GM21515 (cell line): ENCODE results near the gene HPS4.
A peak's percentile ranks its signal among the peaks of the same experiment; 100 is the strongest.

ENCODE experiments used
- ATAC-seq: cut with Tn5 transposase; IDR thresholded peaks from one replicate; pipeline ENCODE4 v1.9.1; 2021; ENCODE audit not compliant: unreplicated experiment

HPS4 gene

GRCh38 chr22:26499188-26499703 lies 15.7 kb upstream of the HPS4 start:
- ATAC-seq = no peak

GRCh38 chr22:26496456-26496855 lies 12.9 kb upstream of the HPS4 start:
- no peak for ATAC-seq

GRCh38 chr22:26494506-26494905 lies 10.9 kb upstream of the HPS4 start:
- ATAC-seq = no peak

- no peak for ATAC-seq
Measured at GRCh38 chr22:26492220-26492619, 8.6 kb upstream of the HPS4 start.

GRCh38 chr22:26489447-26490036 lies 6.0 kb upstream of the HPS4 start:
- ATAC-seq = no peak

- ATAC-seq = no peak
Measured at GRCh38 chr22:26487996-26488395, 4.4 kb upstream of the HPS4 start.

GRCh38 chr22:26486394-26486793 lies 2.8 kb upstream of the HPS4 start:
- no peak for ATAC-seq

- no peak for ATAC-seq
Measured at GRCh38 chr22:26485806-26486390, 2.3 kb upstream of the HPS4 start.

GRCh38 chr22:26485013-26485412 lies 1.4 kb upstream of the HPS4 start:
- ATAC-seq = no peak

GRCh38 chr22:26484360-26484706 lies 750 bp upstream of the HPS4 start:
- ATAC-seq = peak; percentile 16

GRCh38 chr22:26483043-26483438 lies 542 bp downstream of the HPS4 start:
- ATAC-seq = peak; percentile 2

GRCh38 chr22:26482161-26482560 lies 1.4 kb downstream of the HPS4 start:
- ATAC-seq = no peak

GRCh38 chr22:26481694-26482093 lies 1.9 kb downstream of the HPS4 start:
- no peak for ATAC-seq

- no peak for ATAC-seq
Measured at GRCh38 chr22:26481112-26481693, 2.4 kb downstream of the HPS4 start.

GRCh38 chr22:26480611-26480932 lies 3.0 kb downstream of the HPS4 start:
- no peak for ATAC-seq

GRCh38 chr22:26479792-26480610 lies 3.6 kb downstream of the HPS4 start:
- ATAC-seq = no peak

GRCh38 chr22:26479043-26479791 lies 4.4 kb downstream of the HPS4 start:
- ATAC-seq = no peak

- no peak for ATAC-seq
Measured at GRCh38 chr22:26477341-26477731, 6.2 kb downstream of the HPS4 start.

GRCh38 chr22:26476705-26477340 lies 6.8 kb downstream of the HPS4 start:
- no peak for ATAC-seq

GRCh38 chr22:26474682-26475081 lies 8.9 kb downstream of the HPS4 start:
- no peak for ATAC-seq

- ATAC-seq = no peak
Measured at GRCh38 chr22:26471522-26471921, 12.1 kb downstream of the HPS4 start.
